Testis (tissue), 2 donors: Measurements from ENCODE around the gene CXCR1.

Source experiments
- CTCF ChIP-seq, 3 experiments: fragments of 450-650 bp in 2 of 3; fragments of 200-600 bp in 1 of 3; sonication (generic) in 1 of 3; IDR thresholded peaks; one replicate each; pipeline ENCODE4 v1.5.1; 2016 to 2019; ENCODE audit warnings: antibody characterized with exemption in 3 of 3, mild to moderate bottlenecking in 2 of 3, moderate library complexity in 1 of 3
- POLR2A ChIP-seq: fragments of 450-650 bp; IDR thresholded peaks from one replicate; pipeline ENCODE4 v1.6.1; 2017; ENCODE audit warnings: antibody characterized with exemption, mild to moderate bottlenecking, moderate library complexity

GRCh38 chr2:218125626-218126080 lies 41.1 kb downstream of the CXCR1 start, which contains the start of gene CXCR2:
- no peak for TF ChIP-seq POLR2A
- TF ChIP-seq CTCF (IDR thresholded peaks at IDR 0.05) = no peak
